C4-2B (cell line): ENCODE measurements around the gene WWOX.

Experiments
- H3K27ac ChIP-seq: fragments of 450-650 bp; 2 replicates; pipeline ENCODE4 v1.5.1; 2017
- CTCF ChIP-seq: fragments of 450-650 bp; conservative IDR thresholded peaks from 2 replicates; pipeline ENCODE4 v1.5.1; 2017; ENCODE audit warnings: mild to moderate bottlenecking
- ZFX ChIP-seq: fragments of 450-650 bp; IDR thresholded peaks from 2 replicates; pipeline ENCODE4 v1.6.1; 2017

WWOX gene

GRCh38 chr16:78838276-78838675 is 738.8 kb downstream of the WWOX start:
- no peak for TF ChIP-seq CTCF
- no peak for TF ChIP-seq ZFX
- H3K27ac ChIP-seq: no peak overlapping the region

- TF ChIP-seq CTCF (no peak), ZFX (no peak)
- no peak overlapping the region for H3K27ac ChIP-seq
Measured at GRCh38 chr16:78842950-78843349, 743.5 kb downstream of the WWOX start.

- TF ChIP-seq CTCF (no peak), ZFX (no peak)
- no peak overlapping the region for H3K27ac ChIP-seq
Measured at GRCh38 chr16:78843978-78844377, 744.5 kb downstream of the WWOX start.

- H3K27ac ChIP-seq: no peak overlapping the region
- TF ChIP-seq CTCF (no peak), ZFX (no peak)
Measured at GRCh38 chr16:78844682-78845081, 745.2 kb downstream of the WWOX start.

GRCh38 chr16:78851266-78851665 is 751.8 kb downstream of the WWOX start:
- TF ChIP-seq CTCF (no peak), ZFX (no peak)
- H3K27ac ChIP-seq: no peak overlapping the region

- no peak overlapping the region for H3K27ac ChIP-seq
- TF ChIP-seq ZFX: no peak
- TF ChIP-seq CTCF: no peak
Measured at GRCh38 chr16:78852081-78852635, 752.7 kb downstream of the WWOX start.

GRCh38 chr16:78862022-78862421 is 762.6 kb downstream of the WWOX start:
- no peak overlapping the region for H3K27ac ChIP-seq
- TF ChIP-seq ZFX (no peak), CTCF (no peak)
